GM12878 (cell line): ENCODE results near the gene SLC7A10. TPM values are rescaled to one million over a fixed set of nuclear protein-coding genes. Genes with fewer than 3 reads are reported as not detected.

Experiments used
- ATAC-seq: fragments of 200-7000 bp; cut with Tn5 transposase; 3 replicates; pipeline ENCODE4 v1.9.1; 2020; ENCODE audit warnings: mild to moderate bottlenecking, moderate library complexity
- BruUV-seq: library from RNA; stranded (reverse); fragments of 400-500 nt; replicated peaks from 2 replicates; lab custom pipeline; 2021; lab: Mats Ljungman, UMichigan
- CTCF ChIA-PET: fragments of 300-600 bp; sonication (Branson Sonifier 250); formaldehyde crosslinking; extraction: SDS; loops from one replicate; lab custom pipeline; 2021; ENCODE audit warnings: inconsistent platforms; lab: Yijun Ruan, JAX
- POLR2A ChIA-PET: fragments of 350-600 bp; formaldehyde crosslinking; extraction: SDS; loops from one replicate; lab custom pipeline; 2021; ENCODE audit warnings: inconsistent platforms; lab: Charles Lee
- RAD21 ChIA-PET: fragments of 300-600 bp; sonication (Branson Sonifier 250); formaldehyde crosslinking; loops from one replicate; lab custom pipeline; 2023; ENCODE audit warnings: antibody characterized with exemption; ENCODE audit not compliant: unreplicated experiment; lab: Charles Lee
- SMC1A ChIA-PET: fragments of 300-600 bp; sonication (Branson Sonifier 250); formaldehyde crosslinking; loops from one replicate; lab custom pipeline; 2023; ENCODE audit not compliant: unreplicated experiment, uncharacterized antibody; lab: Charles Lee
- DNase-seq: peaks from one replicate; pipeline ENCODE4 v3.0.0-alpha.2; 2011; ENCODE audit warnings: low read depth, low spot score
- FAIRE-seq: peaks from 3 replicates; lab custom pipeline; 2011; peaks lifted over from hg19 to GRCh38; lab: Jason Lieb, UNC
- H2AFZ ChIP-seq: 2 replicates; pipeline ENCODE4 v1.6.0; 2011; ENCODE audit warnings: low read depth, low read length, control low read depth; ENCODE audit not compliant: control insufficient read depth
- H3K27ac ChIP-seq: 2 replicates; pipeline ENCODE4 v1.5.1; 2011; ENCODE audit warnings: control low read depth; ENCODE audit not compliant: control insufficient read depth, insufficient read depth
- H3K27me3 ChIP-seq, 2 experiments: replicated peaks in 1 of 2; 2 replicates each; pipeline versions ENCODE4 v1.6.0 to v1.6.1; 2011; ENCODE audit warnings: low read length in 1 of 2; ENCODE audit not compliant: control insufficient read depth in 2 of 2, insufficient read depth in 2 of 2
- H3K36me3 ChIP-seq, 2 experiments: 2 replicates each; pipeline ENCODE4 v1.5.1; 2011; ENCODE audit warnings: low read length in 1 of 2; ENCODE audit not compliant: control insufficient read depth in 2 of 2, insufficient read depth in 2 of 2
- H3K4me1 ChIP-seq: 2 replicates; pipeline ENCODE4 v1.6.1; 2011; ENCODE audit warnings: mild to moderate bottlenecking, low read length, moderate library complexity, mixed read lengths; ENCODE audit not compliant: control insufficient read depth, insufficient read depth
- H3K4me2 ChIP-seq: 2 replicates; pipeline ENCODE4 v1.6.0; 2011; ENCODE audit warnings: control low read depth; ENCODE audit not compliant: control insufficient read depth, insufficient read depth
- H3K4me3 ChIP-seq: fragments of 200-600 bp; sonication (generic); 2 replicates; pipeline ENCODE4 v1.5.1; 2016
- H3K79me2 ChIP-seq: 2 replicates; pipeline ENCODE4 v1.6.0; 2011; ENCODE audit warnings: low read length; ENCODE audit not compliant: control insufficient read depth, insufficient read depth
- H3K9ac ChIP-seq: 2 replicates; pipeline ENCODE4 v1.8.0; 2011; ENCODE audit warnings: low read length, control low read depth, mixed read lengths; ENCODE audit not compliant: control insufficient read depth, insufficient read depth
- H3K9me3 ChIP-seq: replicated peaks from 3 replicates; pipeline ENCODE4 v1.5.1; 2011; ENCODE audit warnings: mild to moderate bottlenecking, low read length; ENCODE audit not compliant: control insufficient read depth, insufficient read depth
- H4K20me1 ChIP-seq: 2 replicates; pipeline ENCODE4 v1.6.0; 2011; ENCODE audit not compliant: control insufficient read depth, insufficient read depth
- BCLAF1 ChIP-seq: fragments of 450-650 bp; IDR thresholded peaks from 2 replicates; pipeline ENCODE4 v1.6.1; 2017; ENCODE audit warnings: antibody characterized with exemption, mild to moderate bottlenecking, moderate library complexity
- ESRRA ChIP-seq: IDR thresholded peaks from 2 replicates; pipeline ENCODE4 v1.6.1; 2012; ENCODE audit warnings: mild to moderate bottlenecking, low read length, improper control_type of control experiment
- EZH2 ChIP-seq: IDR thresholded peaks from 2 replicates; pipeline ENCODE4 v1.6.1; 2012; ENCODE audit warnings: low read depth, mild to moderate bottlenecking, control low read depth, inconsistent platforms, low read length, borderline replicate concordance; ENCODE audit not compliant: control insufficient read depth
- FOXK2 ChIP-seq: fragments of 450-650 bp; IDR thresholded peaks from 2 replicates; pipeline ENCODE4 v1.6.1; 2017; ENCODE audit warnings: mild to moderate bottlenecking, moderate library complexity
- HDGF ChIP-seq: fragments of 450-650 bp; IDR thresholded peaks from 2 replicates; pipeline ENCODE4 v1.6.1; 2016; ENCODE audit warnings: antibody characterized with exemption
- LARP7 ChIP-seq: fragments of 450-650 bp; IDR thresholded peaks from 2 replicates; pipeline ENCODE4 v1.6.1; 2017; ENCODE audit warnings: mild to moderate bottlenecking
- NFIC ChIP-seq: IDR thresholded peaks from 2 replicates; pipeline ENCODE4 v1.6.1; 2012; ENCODE audit warnings: low read depth, mild to moderate bottlenecking, inconsistent platforms, low read length, moderate library complexity
- REST ChIP-seq: IDR thresholded peaks from 2 replicates; pipeline ENCODE4 v1.6.1; 2012; ENCODE audit warnings: mild to moderate bottlenecking, low read depth, low read length
- SMAD5 ChIP-seq: IDR thresholded peaks from 2 replicates; pipeline ENCODE4 v1.6.1; 2016; ENCODE audit warnings: antibody characterized with exemption, low read depth
- SMC3 ChIP-seq: IDR thresholded peaks from 2 replicates; pipeline ENCODE4 v1.6.1; 2011; ENCODE audit warnings: low read length, improper control_type of control experiment, borderline replicate concordance
- STAT3 ChIP-seq: IDR thresholded peaks from 2 replicates; pipeline ENCODE4 v1.6.1; 2011; ENCODE audit warnings: low read depth, low read length, improper control_type of control experiment
- SUZ12 ChIP-seq: fragments of 200-600 bp; sonication (generic); IDR thresholded peaks from one replicate; pipeline ENCODE4 v1.6.1; 2018; ENCODE audit warnings: antibody characterized with exemption, mild to moderate bottlenecking; ENCODE audit not compliant: unreplicated experiment
- TARDBP ChIP-seq: IDR thresholded peaks from 2 replicates; pipeline ENCODE4 v1.6.1; 2016; ENCODE audit warnings: borderline replicate concordance
- TBL1XR1 ChIP-seq: IDR thresholded peaks from 2 replicates; pipeline ENCODE4 v1.6.1; 2012; ENCODE audit warnings: low read depth, low read length, improper control_type of control experiment
- USF1 ChIP-seq: IDR thresholded peaks from 2 replicates; pipeline ENCODE4 v1.6.1; 2011; ENCODE audit warnings: borderline replicate concordance, low read depth, mild to moderate bottlenecking, moderate library complexity, mixed read lengths, low read length; ENCODE audit not compliant: insufficient read depth; ENCODE audit errors: extremely low read length
- WGBS: methylation state at CpG from one replicate; pipeline ENCODE4 v1.1.6; 2016; ENCODE audit warnings: low lambda C conversion rate; ENCODE audit not compliant: insufficient replicate concordance, insufficient coverage; ENCODE audit errors: missing lambda C conversion rate; 5-methylcytosine and 5-hydroxymethylcytosine counted together
- in situ Hi-C: fragments of 300-500 bp; cut with MboI; formaldehyde crosslinking; loops from 9 replicates; pipeline ENCODE4 v1.14.3; 2018; ENCODE audit warnings: mixed read lengths
- intact Hi-C: fragments of 100-400 bp; cut with micrococcal nuclease; formaldehyde crosslinking; loops from one replicate; pipeline ENCODE4 v1.14.2; 2022; ENCODE audit not compliant: unreplicated experiment
- polyA plus RNA-seq, 11 experiments: library from polyadenylated mRNA; depleted of rRNA in 4 of 11; unstranded in 6 of 11; stranded (reverse) in 5 of 11; fragments of >200 nt; fragmentation: Nextera tagmentation in 4 of 11; fragmentation: Illumina TruSeq in 1 of 11; extraction: Ambion mirVana in 4 of 11; extraction: Trizol in 1 of 11; gene quantifications; 1 replicate in 1 of 11; 2 replicates in 10 of 11; pipeline versions ENCODE4 v1.2.1 to v1.2.3, GENCODE V29; 2011 to 2016; ENCODE audit warnings: inconsistent platforms in 2 of 11, missing spikeins in 2 of 11, low read depth in 1 of 11
- total RNA-seq, 4 experiments: library from RNA; depleted of rRNA in 3 of 4; stranded (reverse); fragments of >200 nt in 3 of 4; fragmentation: Illumina TruSeq in 1 of 4; extraction: Trizol in 1 of 4; gene quantifications; 2 replicates each; pipeline versions ENCODE4 v1.2.1 to v1.2.3, GENCODE V29; 2013 to 2021
- TF ChIP-seq, protein P1 (sequence below): fragments of 450-650 bp; IDR thresholded peaks from 2 replicates; pipeline ENCODE4 v1.6.1; 2017; ENCODE audit warnings: mild to moderate bottlenecking

SLC7A10 gene
- total and polyA plus RNA-seq, 10 of the 15 experiments (the other 5 are each of a cell fraction or from before 2014, with no cell fraction given) = not detected

DNA sequence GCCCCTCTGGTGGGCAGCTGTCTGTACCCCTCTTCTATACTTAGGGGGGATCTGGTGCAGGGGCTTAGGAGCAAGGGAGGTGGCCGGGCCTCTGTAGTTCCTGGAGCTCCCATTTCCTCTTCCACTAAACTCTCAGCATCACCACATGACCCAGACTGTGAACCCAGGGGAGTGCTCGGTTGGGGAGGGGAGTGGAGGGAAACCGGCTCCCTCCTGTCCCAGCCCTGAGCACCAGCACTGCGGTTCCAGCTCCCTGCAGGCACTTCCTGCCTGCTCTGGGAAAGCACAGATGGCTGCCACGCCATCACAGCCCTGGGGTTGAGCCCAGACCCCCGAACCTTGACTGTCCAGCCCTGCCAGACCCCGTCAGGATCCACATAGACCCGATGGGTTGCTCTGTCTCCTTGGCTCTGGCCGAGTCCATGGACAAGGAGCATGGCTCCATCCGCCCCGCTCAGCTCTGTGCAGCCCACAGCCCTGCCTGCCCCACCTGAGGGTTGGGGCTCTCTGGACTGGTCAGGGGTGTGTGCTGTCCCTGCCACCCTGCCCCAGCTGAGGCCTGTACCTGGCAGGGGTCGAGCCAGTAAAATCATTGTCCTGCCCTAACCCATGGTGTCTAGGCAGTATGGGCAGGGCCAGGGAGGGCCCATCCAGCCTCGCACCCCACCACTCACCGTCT is 36.0 kb upstream of the SLC7A10 start:
- no peaks in the 10 kb centered on the region for H4K20me1 ChIP-seq
- H3K9me3 ChIP-seq = no peaks in the 10 kb centered on the region
- peaks cover 3% of the 10 kb centered on the region for H3K4me1 ChIP-seq
- intact Hi-C loops = no loop called here
- in situ Hi-C loops = no loop called here
- no peaks in the 10 kb centered on the region; a peak in 1 of 4 replicates for H3K27me3 ChIP-seq
- 48% methylated on average over 14 of the region's 14 CpGs for WGBS
- POLR2A ChIA-PET = no interaction called here
- no peak overlapping the region for H2AFZ ChIP-seq
- RAD21 ChIA-PET = no interaction called here
- H3K9ac ChIP-seq = no peak overlapping the region
- ATAC-seq (peak; percentile 24; the same call in 2 of the 3 replicates), FAIRE-seq (no peak), DNase-seq (no peak)
- SMC1A ChIA-PET = no interaction called here
- no peaks in the 10 kb centered on the region for H3K79me2 ChIP-seq
- no peak overlapping the region for H3K4me2 ChIP-seq
- CTCF ChIA-PET = interaction anchor here (1.0 kb wide), 1 partner anchor 25 kb away, joined by 3 read pairs; no protein-coding TSS in a partner anchor
- BruUV-seq = no TSS peak
- H3K4me3 ChIP-seq = no peak overlapping the region
- no peak overlapping the region for H3K27ac ChIP-seq
- H3K36me3 ChIP-seq = no peaks in the 10 kb centered on the region
- TF ChIP-seq BCLAF1 (no peak), EZH2 (no peak), ESRRA (no peak), SMC3 (no peak), TBL1XR1 (no peak), REST (no peak), HDGF (no peak), USF1 (no peak), TARDBP (no peak), LARP7 (no peak), SUZ12 (no peak), NFIC (no peak), STAT3 (no peak), FOXK2 (no peak), SMAD5 (no peak)
- TF ChIP-seq, protein P1, sequence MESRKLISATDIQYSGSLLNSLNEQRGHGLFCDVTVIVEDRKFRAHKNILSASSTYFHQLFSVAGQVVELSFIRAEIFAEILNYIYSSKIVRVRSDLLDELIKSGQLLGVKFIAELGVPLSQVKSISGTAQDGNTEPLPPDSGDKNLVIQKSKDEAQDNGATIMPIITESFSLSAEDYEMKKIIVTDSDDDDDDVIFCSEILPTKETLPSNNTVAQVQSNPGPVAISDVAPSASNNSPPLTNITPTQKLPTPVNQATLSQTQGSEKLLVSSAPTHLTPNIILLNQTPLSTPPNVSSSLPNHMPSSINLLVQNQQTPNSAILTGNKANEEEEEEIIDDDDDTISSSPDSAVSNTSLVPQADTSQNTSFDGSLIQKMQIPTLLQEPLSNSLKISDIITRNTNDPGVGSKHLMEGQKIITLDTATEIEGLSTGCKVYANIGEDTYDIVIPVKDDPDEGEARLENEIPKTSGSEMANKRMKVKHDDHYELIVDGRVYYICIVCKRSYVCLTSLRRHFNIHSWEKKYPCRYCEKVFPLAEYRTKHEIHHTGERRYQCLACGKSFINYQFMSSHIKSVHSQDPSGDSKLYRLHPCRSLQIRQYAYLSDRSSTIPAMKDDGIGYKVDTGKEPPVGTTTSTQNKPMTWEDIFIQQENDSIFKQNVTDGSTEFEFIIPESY = no peak
